SK-N-SH (cell line): ENCODE data around the gene FGF9. TPM values are rescaled to one million over a fixed set of nuclear protein-coding genes. Genes with fewer than 3 reads are reported as not detected.

Source experiments
- CTCF ChIA-PET: fragments of 300-600, 350-600 bp; formaldehyde crosslinking; extraction: SDS; loops from one replicate; lab custom pipeline; 2021; lab: Yijun Ruan, JAX
- POLR2A ChIA-PET: fragments of 350-600 bp; sonication (Branson Sonifier 250); formaldehyde crosslinking; extraction: SDS; loops from one replicate; lab custom pipeline; 2020; ENCODE audit warnings: antibody characterized with exemption, inconsistent platforms; lab: Yijun Ruan, JAX
- DNase-seq: peaks from one replicate; pipeline ENCODE4 v3.0.0; 2012
- H2AFZ ChIP-seq: fragments of 200-600 bp; sonication (generic); 2 replicates; pipeline ENCODE4 v1.8.1; 2016; ENCODE audit warnings: antibody characterized with exemption, mild to moderate bottlenecking, low read depth
- H3F3A ChIP-seq: fragments of 200-600 bp; sonication (generic); replicated peaks from 2 replicates; pipeline ENCODE3; 2016; ENCODE audit warnings: antibody characterized with exemption, mild to moderate bottlenecking; ENCODE audit not compliant: insufficient read depth
- H3K27ac ChIP-seq, 2 experiments: fragments of 200-500 bp in 1 of 2; fragments of 200-600 bp in 1 of 2; sonication (Bioruptor generic) in 1 of 2; sonication (generic), shearing (Covaris generic) in 1 of 2; 2 replicates each; pipeline versions ENCODE4 v1.5.1 to v1.6.1; 2014 to 2016; ENCODE audit warnings: low read depth in 2 of 2, inconsistent platforms in 1 of 2, low read length in 1 of 2, mild to moderate bottlenecking in 1 of 2, mixed read lengths in 1 of 2
- H3K27me3 ChIP-seq: fragments of 200-600 bp; sonication (generic), shearing (Covaris generic); 2 replicates; pipeline ENCODE4 v1.6.1; 2016; ENCODE audit warnings: mixed run types; ENCODE audit not compliant: insufficient read depth
- H3K36me3 ChIP-seq, 2 experiments: fragments of 200-500 bp in 1 of 2; fragments of 200-600 bp in 1 of 2; sonication (Bioruptor generic) in 1 of 2; sonication (generic) in 1 of 2; replicated peaks in 1 of 2; 2 replicates each; pipeline versions ENCODE3 to v1.5.1; 2014 to 2016; ENCODE audit warnings: low read length in 1 of 2, mild to moderate bottlenecking in 1 of 2; ENCODE audit not compliant: insufficient read depth in 2 of 2, control insufficient read depth in 1 of 2
- H3K4me1 ChIP-seq, 2 experiments: fragments of 200-500 bp in 1 of 2; fragments of 200-600 bp in 1 of 2; sonication (Bioruptor generic) in 1 of 2; sonication (generic), shearing (Covaris generic) in 1 of 2; 2 replicates each; pipeline versions ENCODE4 v1.5.1 to v1.6.1; 2014 to 2016; ENCODE audit warnings: low read depth in 1 of 2, low read length in 1 of 2, mixed run types in 1 of 2; ENCODE audit not compliant: insufficient read depth in 2 of 2, control insufficient read depth in 1 of 2
- H3K4me2 ChIP-seq: fragments of 200-600 bp; sonication (generic), shearing (Covaris generic); 2 replicates; pipeline ENCODE4 v1.6.1; 2017; ENCODE audit warnings: mixed run types
- H3K4me3 ChIP-seq, 2 experiments: fragments of 200-500 bp in 1 of 2; fragments of 200-600 bp in 1 of 2; sonication (Bioruptor generic) in 1 of 2; sonication (generic), shearing (Covaris generic) in 1 of 2; 2 replicates each; pipeline versions ENCODE4 v1.5.1 to v1.8.1; 2014 to 2016; ENCODE audit warnings: low read depth in 2 of 2, inconsistent platforms in 1 of 2, low read length in 1 of 2, mild to moderate bottlenecking in 1 of 2, mixed read lengths in 1 of 2, moderate library complexity in 1 of 2
- H3K79me2 ChIP-seq: fragments of 200-600 bp; sonication (generic); 2 replicates; pipeline ENCODE4 v1.8.1; 2017; ENCODE audit warnings: mild to moderate bottlenecking; ENCODE audit not compliant: insufficient read depth
- H3K9ac ChIP-seq: fragments of 200-600 bp; sonication (generic); 2 replicates; pipeline ENCODE4 v1.6.1; 2017; ENCODE audit warnings: mixed run types
- H3K9me2 ChIP-seq: fragments of 200-600 bp; sonication (generic); 2 replicates; pipeline ENCODE4 v1.6.1; 2017; ENCODE audit warnings: mixed run types
- H3K9me3 ChIP-seq: fragments of 200-600 bp; sonication (generic); 2 replicates; pipeline ENCODE4 v1.6.1; 2017; ENCODE audit warnings: mixed run types, mild to moderate bottlenecking, moderate library complexity
- H4K20me1 ChIP-seq: fragments of 200-600 bp; sonication (generic); 2 replicates; pipeline ENCODE4 v1.6.1; 2017; ENCODE audit warnings: mild to moderate bottlenecking, mixed run types; ENCODE audit not compliant: insufficient read depth
- CHD2 ChIP-seq: fragments of 150-350 bp; IDR thresholded peaks from 2 replicates; pipeline ENCODE4 v1.6.1; 2018; ENCODE audit warnings: low read length; ENCODE audit not compliant: partially characterized antibody
- ELF1 ChIP-seq: IDR thresholded peaks from 2 replicates; pipeline ENCODE4 v1.4.0; 2012
- EP300 ChIP-seq, 2 experiments: IDR thresholded peaks; 2 replicates each; pipeline versions ENCODE4 v1.4.0 to v1.6.1; 2012; ENCODE audit warnings: borderline replicate concordance in 1 of 2, low read depth in 1 of 2, low read length in 1 of 2
- EZH2phosphoT487 ChIP-seq: fragments of 200-600 bp; sonication (generic); IDR thresholded peaks from 2 replicates; pipeline ENCODE4 v1.6.1; 2017; ENCODE audit warnings: low read depth, mixed run types, mild to moderate bottlenecking, antibody characterized with exemption, moderate library complexity, borderline replicate concordance
- FOSL2 ChIP-seq: IDR thresholded peaks from 2 replicates; pipeline ENCODE4 v1.4.0; 2012; ENCODE audit warnings: low read depth, mild to moderate bottlenecking, moderate library complexity, borderline replicate concordance
- FOXJ3 ChIP-seq: sonication (generic); formaldehyde crosslinking; IDR thresholded peaks from 2 replicates; pipeline ENCODE4 v1.5.1; 2020; ENCODE audit warnings: mild to moderate bottlenecking, missing genetic modification reagents
- NRF1 ChIP-seq: IDR thresholded peaks from 2 replicates; pipeline ENCODE4 v1.6.1; 2012; ENCODE audit warnings: low read depth, mild to moderate bottlenecking, low read length
- POLR2AphosphoS5 ChIP-seq: IDR thresholded peaks from 2 replicates; pipeline ENCODE4 v1.6.1; 2012; ENCODE audit warnings: low read depth, low read length
- SIN3A ChIP-seq: IDR thresholded peaks from 2 replicates; pipeline ENCODE4 v1.6.1; 2012; ENCODE audit warnings: low read depth, mild to moderate bottlenecking, low read length, moderate library complexity, borderline replicate concordance
- YY1 ChIP-seq: IDR thresholded peaks from 2 replicates; pipeline ENCODE4 v1.4.0; 2012; ENCODE audit warnings: low read depth, mild to moderate bottlenecking
- WGBS: methylation state at CpG from one replicate; pipeline ENCODE4 v1.1.6; 2017; ENCODE audit warnings: low lambda C conversion rate; 5-methylcytosine and 5-hydroxymethylcytosine counted together
- polyA plus RNA-seq, 3 experiments: library from polyadenylated mRNA; depleted of rRNA; stranded (reverse); fragments of >200 nt; gene quantifications; 2 replicates each; pipeline ENCODE4 v1.2.3, GENCODE V29; 2012
- TF ChIP-seq, protein P1 (sequence below): IDR thresholded peaks from 2 replicates; pipeline ENCODE4; 2012
- TF ChIP-seq, protein P2 (sequence below): fragments of 200-600 bp; sonication (generic); IDR thresholded peaks from 2 replicates; pipeline ENCODE4 v1.6.1; 2017; ENCODE audit warnings: antibody characterized with exemption, mild to moderate bottlenecking, moderate library complexity
- TF ChIP-seq, protein P3 (sequence below): fragments of 150-350 bp; IDR thresholded peaks from 2 replicates; pipeline ENCODE4 v1.6.1; 2016; ENCODE audit warnings: mild to moderate bottlenecking, low read depth, low read length
- TF ChIP-seq, protein P4 (sequence below): IDR thresholded peaks from 2 replicates; pipeline ENCODE4 v1.4.0; 2012; ENCODE audit warnings: low read depth
- TF ChIP-seq, protein P5 (sequence below): IDR thresholded peaks from 2 replicates; pipeline ENCODE4 v1.6.1; 2012; ENCODE audit warnings: mild to moderate bottlenecking, low read depth, low read length, moderate library complexity

FGF9 gene
- polyA plus RNA-seq, 1 of the 3 experiments (the other 2 are of a cell fraction), result not detected

DNA sequence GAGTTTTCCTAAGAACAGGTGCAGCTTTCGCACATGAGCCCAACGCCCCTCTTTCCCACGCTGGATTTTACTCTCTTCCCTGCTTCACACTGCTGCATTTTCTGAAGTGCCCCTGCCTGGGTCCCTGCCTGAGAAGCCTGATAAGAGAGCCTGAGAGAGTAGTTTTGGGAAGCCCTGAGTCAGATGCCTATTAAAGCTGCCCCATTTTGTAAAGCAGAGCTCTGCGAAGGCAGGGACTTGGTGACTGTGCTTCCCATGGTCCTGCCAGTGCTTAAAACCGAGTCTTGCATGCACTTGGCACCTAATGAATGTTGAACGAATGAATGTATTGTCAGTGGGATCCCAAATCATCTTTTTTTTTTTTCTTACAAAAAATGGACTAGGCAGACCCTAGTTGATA lies 18.2 kb downstream of the FGF9 start:
- Histone ChIP-seq H4K20me1 (no peaks in the 10 kb centered on the region), H3K4me3 (no peak overlapping the region), H3K27me3 (peaks cover 43% of the 10 kb centered on the region; the same call in 1 of the 2 replicates), H3K36me3 (no peaks in the 10 kb centered on the region), H3K9me2 (no peaks in the 10 kb centered on the region), H3K27ac (no peak overlapping the region), H3K9ac (no peak overlapping the region), H3K79me2 (no peaks in the 10 kb centered on the region), H3F3A (no peaks in the 10 kb centered on the region), H2AFZ (no peak overlapping the region), H3K9me3 (no peaks in the 10 kb centered on the region), H3K4me1 (no peaks in the 10 kb centered on the region), H3K4me2 (no peak overlapping the region)
- POLR2A ChIA-PET, result no interaction called here
- DNase-seq, result no peak
- TF ChIP-seq, protein P1, sequence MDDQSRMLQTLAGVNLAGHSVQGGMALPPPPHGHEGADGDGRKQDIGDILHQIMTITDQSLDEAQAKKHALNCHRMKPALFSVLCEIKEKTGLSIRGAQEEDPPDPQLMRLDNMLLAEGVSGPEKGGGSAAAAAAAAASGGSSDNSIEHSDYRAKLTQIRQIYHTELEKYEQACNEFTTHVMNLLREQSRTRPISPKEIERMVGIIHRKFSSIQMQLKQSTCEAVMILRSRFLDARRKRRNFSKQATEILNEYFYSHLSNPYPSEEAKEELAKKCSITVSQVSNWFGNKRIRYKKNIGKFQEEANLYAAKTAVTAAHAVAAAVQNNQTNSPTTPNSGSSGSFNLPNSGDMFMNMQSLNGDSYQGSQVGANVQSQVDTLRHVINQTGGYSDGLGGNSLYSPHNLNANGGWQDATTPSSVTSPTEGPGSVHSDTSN, result no peak
- TF ChIP-seq CHD2 (no peak), EP300 (IDR thresholded peaks at IDR 0.05; ENCODE audit: borderline replicate concordance in 1 of 2, low read depth in 1 of 2, low read length in 1 of 2) (no peak), NRF1 (no peak), FOSL2 (no peak), YY1 (no peak), POLR2AphosphoS5 (no peak), EZH2phosphoT487 (no peak), ELF1 (no peak), FOXJ3 (CRISPR knock-in tag) (no peak), SIN3A (no peak)
- TF ChIP-seq, protein P2, sequence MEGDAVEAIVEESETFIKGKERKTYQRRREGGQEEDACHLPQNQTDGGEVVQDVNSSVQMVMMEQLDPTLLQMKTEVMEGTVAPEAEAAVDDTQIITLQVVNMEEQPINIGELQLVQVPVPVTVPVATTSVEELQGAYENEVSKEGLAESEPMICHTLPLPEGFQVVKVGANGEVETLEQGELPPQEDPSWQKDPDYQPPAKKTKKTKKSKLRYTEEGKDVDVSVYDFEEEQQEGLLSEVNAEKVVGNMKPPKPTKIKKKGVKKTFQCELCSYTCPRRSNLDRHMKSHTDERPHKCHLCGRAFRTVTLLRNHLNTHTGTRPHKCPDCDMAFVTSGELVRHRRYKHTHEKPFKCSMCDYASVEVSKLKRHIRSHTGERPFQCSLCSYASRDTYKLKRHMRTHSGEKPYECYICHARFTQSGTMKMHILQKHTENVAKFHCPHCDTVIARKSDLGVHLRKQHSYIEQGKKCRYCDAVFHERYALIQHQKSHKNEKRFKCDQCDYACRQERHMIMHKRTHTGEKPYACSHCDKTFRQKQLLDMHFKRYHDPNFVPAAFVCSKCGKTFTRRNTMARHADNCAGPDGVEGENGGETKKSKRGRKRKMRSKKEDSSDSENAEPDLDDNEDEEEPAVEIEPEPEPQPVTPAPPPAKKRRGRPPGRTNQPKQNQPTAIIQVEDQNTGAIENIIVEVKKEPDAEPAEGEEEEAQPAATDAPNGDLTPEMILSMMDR, result no peak
- TF ChIP-seq, protein P3, sequence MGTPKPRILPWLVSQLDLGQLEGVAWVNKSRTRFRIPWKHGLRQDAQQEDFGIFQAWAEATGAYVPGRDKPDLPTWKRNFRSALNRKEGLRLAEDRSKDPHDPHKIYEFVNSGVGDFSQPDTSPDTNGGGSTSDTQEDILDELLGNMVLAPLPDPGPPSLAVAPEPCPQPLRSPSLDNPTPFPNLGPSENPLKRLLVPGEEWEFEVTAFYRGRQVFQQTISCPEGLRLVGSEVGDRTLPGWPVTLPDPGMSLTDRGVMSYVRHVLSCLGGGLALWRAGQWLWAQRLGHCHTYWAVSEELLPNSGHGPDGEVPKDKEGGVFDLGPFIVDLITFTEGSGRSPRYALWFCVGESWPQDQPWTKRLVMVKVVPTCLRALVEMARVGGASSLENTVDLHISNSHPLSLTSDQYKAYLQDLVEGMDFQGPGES, result no peak
- TF ChIP-seq, protein P4, sequence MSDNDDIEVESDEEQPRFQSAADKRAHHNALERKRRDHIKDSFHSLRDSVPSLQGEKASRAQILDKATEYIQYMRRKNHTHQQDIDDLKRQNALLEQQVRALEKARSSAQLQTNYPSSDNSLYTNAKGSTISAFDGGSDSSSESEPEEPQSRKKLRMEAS, result no peak
- TF ChIP-seq, protein P5, sequence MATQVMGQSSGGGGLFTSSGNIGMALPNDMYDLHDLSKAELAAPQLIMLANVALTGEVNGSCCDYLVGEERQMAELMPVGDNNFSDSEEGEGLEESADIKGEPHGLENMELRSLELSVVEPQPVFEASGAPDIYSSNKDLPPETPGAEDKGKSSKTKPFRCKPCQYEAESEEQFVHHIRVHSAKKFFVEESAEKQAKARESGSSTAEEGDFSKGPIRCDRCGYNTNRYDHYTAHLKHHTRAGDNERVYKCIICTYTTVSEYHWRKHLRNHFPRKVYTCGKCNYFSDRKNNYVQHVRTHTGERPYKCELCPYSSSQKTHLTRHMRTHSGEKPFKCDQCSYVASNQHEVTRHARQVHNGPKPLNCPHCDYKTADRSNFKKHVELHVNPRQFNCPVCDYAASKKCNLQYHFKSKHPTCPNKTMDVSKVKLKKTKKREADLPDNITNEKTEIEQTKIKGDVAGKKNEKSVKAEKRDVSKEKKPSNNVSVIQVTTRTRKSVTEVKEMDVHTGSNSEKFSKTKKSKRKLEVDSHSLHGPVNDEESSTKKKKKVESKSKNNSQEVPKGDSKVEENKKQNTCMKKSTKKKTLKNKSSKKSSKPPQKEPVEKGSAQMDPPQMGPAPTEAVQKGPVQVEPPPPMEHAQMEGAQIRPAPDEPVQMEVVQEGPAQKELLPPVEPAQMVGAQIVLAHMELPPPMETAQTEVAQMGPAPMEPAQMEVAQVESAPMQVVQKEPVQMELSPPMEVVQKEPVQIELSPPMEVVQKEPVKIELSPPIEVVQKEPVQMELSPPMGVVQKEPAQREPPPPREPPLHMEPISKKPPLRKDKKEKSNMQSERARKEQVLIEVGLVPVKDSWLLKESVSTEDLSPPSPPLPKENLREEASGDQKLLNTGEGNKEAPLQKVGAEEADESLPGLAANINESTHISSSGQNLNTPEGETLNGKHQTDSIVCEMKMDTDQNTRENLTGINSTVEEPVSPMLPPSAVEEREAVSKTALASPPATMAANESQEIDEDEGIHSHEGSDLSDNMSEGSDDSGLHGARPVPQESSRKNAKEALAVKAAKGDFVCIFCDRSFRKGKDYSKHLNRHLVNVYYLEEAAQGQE, result no peak
- WGBS, result 14% methylated on average over 6 of the region's 6 CpGs
- CTCF ChIA-PET, result interaction anchor here (0.9 kb wide), 1 partner anchor 51 kb away, joined by 3 read pairs; no protein-coding TSS in a partner anchor
